Measurements from ENCODE around the gene FAM161A.
"Not testable (repeated sequence)": the region's sequence is repeated elsewhere in the genome, so short reads cannot be mapped to it uniquely, and the experiment has no call there.

The FAM161A gene, protein sequence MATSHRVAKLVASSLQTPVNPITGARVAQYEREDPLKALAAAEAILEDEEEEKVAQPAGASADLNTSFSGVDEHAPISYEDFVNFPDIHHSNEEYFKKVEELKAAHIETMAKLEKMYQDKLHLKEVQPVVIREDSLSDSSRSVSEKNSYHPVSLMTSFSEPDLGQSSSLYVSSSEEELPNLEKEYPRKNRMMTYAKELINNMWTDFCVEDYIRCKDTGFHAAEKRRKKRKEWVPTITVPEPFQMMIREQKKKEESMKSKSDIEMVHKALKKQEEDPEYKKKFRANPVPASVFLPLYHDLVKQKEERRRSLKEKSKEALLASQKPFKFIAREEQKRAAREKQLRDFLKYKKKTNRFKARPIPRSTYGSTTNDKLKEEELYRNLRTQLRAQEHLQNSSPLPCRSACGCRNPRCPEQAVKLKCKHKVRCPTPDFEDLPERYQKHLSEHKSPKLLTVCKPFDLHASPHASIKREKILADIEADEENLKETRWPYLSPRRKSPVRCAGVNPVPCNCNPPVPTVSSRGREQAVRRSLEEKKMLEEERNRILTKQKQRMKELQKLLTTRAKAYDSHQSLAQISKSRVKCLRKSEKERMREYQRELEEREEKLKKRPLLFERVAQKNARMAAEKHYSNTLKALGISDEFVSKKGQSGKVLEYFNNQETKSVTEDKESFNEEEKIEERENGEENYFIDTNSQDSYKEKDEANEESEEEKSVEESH

DNA sequence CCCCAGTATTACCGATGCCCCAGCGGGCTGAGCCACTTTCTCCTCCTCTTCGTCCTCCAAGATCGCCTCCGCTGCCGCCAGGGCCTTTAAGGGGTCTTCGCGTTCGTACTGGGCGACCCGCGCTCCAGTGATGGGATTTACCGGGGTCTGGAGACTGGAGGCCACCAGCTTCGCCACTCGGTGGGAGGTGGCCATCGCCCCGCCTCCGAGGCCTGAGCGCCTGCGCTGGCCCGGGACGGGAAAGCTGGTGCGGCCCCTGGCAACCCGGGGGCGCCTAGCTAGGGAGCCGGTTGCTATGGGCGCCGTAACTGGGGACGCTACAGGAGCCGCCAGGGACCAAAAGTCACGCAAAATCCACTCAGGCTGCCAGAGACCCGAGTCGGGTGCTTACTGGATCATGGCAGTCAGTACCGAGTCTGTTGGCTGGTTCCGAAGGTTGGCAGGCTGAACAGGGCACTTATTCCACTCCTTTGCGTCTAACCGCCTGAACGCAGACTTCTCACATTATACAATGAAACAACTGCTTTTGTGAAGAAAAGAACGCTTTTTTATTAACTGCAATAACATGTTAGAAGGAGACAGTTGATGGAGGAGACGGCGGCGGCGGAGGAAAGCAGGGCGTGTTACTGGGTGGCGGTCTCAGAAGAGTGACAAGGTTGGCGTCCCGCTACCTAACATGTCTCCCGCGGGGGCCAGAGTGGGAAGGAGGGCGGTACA, at the start of gene FAM161A:
Gene FAM161A (minus strand): TSS at position 214 of the 717 bp plus-strand sequence. CDS start 19 bp downstream, at position 195.
- no peak for FAIRE-seq

DNA sequence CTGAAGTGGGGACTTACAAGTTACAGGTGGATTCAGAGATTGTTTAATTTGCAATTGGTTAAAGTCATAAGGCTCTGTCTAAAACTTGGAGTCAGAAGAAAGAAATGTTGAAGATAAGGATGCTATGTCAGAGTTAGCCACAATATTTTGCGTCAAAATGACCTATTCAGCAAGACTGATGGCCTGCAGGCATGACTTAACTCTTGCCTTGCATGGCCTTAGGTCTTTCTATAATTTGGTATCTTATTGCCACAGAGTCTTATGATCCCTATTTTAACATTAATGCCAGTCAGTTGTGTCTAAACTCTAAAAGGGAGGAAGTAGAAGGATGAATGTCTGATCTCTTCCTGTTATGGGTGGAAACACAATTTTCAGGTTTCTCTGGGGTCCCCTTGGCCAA, 46.4 kb upstream of the FAM161A start:
- no peak for FAIRE-seq

DNA sequence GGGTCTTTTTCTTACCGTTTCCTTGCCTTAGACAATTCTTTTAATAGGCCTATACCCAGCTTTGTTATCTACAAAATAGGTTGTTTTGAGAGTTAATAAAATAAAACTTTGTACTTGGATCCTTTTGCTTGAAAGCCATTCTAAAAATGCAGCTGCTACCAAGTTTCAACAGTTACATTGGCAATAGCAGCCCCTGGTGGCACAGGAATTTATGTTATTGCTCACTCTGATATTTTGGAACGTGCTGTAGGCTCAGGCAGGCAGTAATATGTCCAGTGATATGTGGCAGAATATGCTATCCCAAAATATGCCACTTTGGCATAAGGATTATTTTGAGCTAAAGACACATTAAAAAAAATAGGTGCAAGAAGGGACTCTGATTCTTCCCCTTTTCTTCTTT, 45.0 kb upstream of the FAM161A start:
- FAIRE-seq, result peak; percentile 63

DNA sequence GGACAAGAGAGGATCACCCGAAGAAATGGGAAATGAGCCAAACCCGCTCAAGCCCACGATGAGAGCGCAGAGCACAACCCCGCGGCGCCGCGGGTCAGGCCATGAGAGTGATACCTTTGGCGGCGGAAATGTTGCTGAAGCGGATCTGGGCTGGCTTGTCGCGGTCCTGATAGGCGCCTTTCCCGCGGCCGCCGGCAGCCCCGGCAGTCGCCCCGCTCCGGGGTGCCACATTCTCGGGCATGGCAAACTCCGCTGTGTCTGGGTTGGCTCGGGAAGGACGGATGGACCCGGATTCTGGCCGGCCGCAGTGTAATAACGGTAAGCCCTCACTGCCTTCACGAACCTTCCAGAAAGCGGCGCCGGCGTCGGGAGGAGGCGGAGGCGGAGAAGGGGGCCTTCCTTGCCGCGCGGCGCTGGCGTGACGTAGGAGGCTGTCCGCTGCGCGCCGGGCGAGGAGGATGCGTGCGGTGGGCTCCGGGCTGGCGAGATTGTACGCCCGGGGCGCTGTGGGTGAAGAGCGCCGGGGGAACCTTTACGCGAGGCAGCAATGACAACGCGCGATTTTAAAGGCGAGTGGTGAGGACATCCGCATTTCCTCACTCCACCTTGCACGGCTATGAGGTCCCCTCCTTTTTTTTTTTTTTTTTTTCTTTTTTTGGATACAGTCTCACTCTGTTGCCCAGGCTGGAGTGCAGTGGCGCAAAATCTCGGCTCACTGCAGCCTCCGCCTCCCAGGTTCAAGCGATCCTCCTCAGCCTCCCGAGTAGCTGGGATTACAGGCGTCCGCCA, 34.6 kb upstream of the FAM161A start, which contains the start of gene CCT4:
Gene CCT4 (minus strand): TSS at position 390 of the 789 bp plus-strand sequence. CDS start 149 bp downstream, at position 241.
- no peak for FAIRE-seq

DNA sequence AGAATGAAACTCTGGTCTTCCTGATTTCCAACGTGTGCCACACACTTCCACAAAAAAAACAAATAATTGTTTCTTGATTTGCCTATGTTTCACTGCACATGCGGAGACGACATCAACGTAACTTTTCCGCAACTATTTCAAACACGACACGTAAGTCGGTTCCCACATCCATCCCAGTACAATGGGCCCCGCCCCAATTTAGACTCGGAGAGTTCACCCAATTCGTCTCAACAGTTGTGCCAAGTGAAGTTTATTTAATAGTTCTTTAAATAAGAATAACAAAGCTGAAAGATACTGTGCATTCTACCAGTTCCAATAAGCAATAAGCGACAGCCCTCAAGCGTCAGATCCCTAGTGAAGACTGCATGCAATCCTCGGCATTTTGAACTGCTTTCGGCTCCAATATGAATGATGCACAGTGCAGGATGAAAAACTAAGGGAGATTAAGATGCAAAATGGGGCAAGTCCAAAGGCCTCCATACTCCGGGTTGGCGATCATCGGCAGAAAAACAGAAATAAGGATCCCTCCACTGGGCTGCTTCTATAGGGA, 33.9 kb upstream of the FAM161A start:
- no peak for FAIRE-seq

DNA sequence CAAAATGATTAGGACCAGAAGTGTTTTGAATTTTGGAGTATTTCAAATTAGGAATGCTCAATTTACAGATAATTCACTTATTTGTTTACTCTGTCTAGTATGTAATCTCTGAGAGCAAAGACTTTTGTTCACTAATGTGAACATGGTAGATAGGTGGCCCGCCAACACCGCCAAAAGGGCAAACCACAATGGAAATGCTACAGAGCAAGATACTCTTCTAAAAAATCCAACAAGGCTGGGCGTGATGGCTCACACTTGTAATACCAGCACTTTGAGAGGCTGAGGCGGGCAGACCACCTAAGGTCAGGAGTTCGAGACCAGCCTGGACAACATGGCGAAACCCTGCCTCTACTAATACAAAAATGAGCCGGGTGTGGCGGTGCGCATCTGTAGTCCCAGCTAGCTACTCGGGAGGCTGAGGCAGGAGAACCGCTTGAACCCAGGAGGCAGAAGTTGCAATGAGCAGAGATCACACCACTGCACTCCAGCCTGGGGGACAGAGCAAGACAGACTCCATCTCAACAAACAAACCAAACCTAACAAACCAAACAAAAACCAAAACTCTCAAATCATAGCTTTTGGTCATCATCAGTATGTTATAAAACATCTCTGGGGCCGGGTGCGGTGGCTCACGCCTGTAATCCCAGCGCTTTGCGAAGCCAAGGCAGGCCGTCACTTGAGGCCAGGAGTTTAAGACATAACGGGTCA, 32.2 kb upstream of the FAM161A start:
- no peak for FAIRE-seq

DNA sequence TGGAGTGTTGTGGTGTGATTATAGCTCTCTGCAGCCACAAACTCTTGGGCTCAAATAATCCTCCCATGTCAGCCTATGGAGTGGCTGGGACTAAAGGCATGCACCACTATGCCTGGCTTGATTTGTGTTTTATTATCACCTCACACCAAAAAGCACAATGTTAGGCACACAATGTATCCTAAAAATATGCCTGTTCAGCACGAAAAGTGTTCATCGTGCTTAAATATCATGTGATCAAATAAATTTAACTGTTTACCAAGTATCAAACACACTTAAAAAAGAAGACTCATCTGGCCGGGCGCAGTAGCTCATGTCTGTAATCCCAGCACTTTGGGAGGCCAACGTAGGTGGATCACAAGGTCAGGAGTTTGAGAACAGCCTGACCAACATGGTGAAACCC, 29.0 kb upstream of the FAM161A start:
- no peak for FAIRE-seq

DNA sequence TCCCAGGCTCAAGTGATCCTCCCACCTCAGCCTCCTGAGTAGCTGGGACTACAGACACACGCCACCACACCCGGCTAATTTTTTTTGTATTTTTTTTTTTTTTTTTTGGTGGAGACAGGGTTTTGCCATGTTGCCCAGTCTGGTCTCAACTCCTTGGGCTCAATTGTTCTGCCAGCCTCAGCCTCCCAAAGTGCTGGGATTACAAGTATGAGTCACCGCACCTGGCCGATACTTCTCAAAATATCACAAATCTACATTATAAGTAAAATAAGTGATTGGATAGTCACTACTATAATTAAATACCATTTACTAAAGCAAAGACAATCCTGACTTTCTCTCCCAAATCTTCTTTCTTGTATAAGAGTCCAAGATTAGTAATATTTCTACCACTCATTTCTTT, 25.5 kb upstream of the FAM161A start:
- not testable (repeated sequence) for FAIRE-seq

DNA sequence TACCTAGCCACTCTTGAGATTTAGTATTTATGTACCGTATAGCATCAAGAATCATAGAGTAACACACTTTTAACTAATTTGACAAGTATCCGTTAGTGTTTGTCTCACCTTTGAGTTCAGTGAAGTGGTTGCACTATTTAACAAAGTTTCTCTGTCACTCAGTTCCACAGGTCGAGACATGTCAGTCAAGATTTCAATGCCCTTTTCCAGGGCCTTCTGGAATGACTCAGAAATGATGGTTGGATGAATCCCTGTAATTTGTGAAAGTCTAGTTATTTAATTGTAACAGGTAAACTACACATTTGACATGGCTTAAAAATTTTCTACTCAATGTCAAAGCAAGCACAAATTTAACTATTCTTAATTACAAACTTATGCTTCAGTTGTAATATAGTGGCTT, 24.9 kb upstream of the FAM161A start:
- FAIRE-seq, result no peak

DNA sequence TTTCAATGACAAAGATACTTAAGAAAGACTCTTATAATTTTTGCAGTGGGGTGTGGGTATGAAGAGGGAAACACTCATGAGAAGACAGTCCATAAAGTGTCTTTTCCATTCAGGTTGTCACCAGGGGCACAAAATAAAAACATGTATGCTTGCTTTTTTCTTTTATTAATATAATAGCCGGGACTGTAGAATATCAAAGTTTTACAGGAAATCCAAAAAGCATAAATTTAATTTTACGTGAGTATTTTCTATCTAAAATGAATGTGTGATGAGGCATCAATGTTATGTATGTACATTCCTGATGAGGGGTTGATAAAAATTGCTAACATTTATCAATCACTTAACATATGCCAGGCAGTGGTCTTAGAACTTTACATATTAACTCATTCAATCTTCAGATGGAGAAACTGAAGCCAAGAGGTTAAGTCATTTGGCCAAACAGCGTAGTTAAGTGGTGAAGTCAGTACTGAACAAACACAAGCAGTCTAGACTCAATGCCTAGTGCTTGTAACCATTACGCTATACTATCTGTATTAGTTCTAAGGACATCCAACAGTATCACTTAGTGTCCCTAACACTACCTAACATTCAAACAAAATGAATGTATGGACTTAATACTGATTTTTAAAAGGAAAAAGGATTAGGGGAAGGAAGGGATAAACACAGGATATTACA, 23.8 kb upstream of the FAM161A start:
- FAIRE-seq, result no peak

DNA sequence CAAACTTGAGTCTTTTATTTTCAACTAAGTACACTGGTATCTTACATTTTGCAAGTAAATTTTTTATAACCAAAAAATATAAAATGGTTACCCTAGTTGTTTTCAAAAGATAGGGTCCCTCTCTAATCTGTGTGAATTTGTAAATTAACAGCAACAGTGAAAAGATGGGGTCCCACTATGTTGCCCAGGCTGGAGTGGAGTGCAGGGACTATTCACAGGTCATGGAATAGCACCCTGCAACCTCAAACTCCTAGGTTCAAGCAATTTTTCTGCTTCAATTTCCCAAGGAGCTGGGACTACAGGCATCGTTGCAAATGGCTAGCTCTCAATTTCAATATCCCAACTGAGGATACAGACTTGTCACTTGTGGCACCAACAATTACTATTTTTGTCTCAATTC, 22.5 kb upstream of the FAM161A start:
- no peak for FAIRE-seq

DNA sequence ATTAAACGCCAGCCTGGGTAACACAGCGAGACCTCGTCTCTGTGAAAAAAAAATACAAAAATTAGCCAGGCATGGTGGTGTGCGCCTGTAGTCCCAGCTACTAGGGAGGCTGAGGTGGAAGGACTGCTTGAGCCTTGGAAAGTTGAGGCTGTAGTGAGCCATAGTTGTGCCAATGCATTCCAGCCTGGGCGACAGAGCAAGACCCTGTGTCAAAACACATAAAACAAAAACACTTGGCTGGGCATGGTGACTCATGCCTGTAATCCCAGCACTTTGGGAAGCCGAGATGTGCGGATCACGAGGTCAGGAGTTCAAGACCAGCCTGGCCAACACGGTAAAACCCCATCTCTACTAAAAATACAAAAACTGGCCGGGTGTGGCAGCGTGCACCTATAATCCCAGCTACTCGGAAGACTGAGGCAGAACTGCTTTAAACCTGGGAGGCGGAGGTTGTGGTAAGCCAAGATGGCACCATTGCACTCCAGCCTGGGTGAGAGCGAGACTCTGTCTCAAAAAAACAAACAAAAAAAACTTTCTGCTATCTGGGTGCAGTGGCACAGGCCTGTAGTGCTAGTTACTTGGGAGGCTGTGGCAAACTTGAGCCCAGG, 12.7 kb upstream of the FAM161A start:
- FAIRE-seq, result not testable (repeated sequence)

DNA sequence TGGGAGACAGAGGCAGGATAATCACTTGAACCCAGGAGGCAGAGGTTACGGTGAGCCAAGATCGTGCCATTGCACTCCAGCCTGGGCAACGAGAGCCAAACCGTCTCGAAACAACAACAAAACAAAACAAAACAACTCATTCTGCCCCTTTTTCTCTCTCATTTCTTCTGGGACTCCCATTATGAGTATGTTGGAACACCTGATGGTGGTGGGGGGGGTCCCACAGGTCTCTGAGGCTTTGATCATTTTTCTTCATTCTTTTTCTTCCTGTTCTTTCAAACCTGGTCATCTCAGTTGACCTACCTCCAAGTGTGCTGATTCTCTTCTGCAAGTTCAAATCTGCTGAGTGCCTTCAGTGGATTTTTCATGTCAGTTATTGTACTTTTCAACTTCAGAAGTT, 8.2 kb upstream of the FAM161A start:
- FAIRE-seq, result no peak

DNA sequence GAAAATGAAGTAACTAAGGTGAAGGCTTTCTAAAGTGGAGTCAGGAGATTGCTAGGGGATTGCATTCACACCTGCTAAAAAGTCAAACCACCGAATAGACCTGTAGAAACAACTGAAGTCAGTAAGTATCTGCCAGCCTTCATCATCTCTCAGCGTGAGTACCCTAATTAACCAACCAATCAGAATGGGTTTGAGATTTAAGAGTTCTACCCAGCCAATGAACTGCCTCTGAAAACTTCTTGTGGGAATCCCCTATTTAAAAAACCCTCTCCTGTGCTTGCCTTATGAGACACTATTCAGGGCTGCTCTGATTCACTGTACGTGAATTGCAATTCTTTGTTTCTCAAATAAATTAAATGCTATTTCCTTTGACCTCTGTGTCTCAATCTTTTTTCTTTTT, 3.4 kb upstream of the FAM161A start:
- no peak for FAIRE-seq

DNA sequence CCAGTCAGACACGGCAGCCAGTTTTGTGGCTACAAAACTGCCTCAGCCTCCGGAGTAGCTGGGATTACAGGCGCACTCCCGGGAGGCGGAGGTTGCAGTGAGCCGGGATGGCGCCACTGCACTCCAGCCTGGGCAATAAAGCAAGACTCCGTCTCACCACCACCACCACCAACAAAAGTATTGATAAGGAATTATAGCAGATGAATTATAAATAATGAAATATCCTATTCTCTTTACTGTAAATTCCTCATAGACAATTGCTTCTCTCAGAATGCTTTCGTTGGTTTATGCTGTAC, 1.4 kb upstream of the FAM161A start:
- no peak for FAIRE-seq

DNA sequence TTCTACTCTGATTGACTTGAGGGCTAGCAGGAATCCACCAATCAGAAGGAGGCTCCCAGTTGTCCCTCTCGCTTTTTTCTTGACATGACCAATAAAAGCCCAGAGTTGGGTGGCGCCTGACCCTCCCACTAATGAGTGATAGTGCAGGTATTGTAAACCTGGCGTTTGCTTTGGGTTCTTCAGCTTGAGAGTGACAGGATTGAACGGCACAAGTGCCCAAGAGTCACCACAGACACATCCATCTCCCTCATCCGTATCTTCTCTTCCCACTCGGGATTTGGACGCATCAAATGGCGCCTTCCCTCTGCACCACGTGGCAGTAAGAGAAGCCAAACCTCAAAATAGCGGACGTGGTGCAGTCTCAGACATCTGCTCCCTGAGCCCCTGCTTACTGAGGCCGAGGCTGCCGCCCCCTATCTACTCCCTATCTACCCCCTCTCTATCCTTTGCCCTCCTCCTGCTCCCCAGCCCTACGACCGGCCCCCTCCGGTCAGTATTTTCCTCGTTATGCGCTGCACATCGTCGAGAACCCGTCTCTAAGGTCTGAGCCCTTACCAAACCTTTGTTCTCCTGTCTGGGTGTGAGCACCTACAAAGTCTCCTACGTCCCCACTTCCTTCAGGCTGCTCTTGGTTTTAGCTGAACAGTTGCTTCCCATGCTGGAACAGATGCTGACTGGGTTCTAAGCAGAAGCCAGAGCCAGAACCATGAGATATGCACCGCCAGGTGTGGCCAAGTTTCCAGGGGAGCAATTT, 881 bp upstream of the FAM161A start:
- FAIRE-seq, result peak; percentile 78

DNA sequence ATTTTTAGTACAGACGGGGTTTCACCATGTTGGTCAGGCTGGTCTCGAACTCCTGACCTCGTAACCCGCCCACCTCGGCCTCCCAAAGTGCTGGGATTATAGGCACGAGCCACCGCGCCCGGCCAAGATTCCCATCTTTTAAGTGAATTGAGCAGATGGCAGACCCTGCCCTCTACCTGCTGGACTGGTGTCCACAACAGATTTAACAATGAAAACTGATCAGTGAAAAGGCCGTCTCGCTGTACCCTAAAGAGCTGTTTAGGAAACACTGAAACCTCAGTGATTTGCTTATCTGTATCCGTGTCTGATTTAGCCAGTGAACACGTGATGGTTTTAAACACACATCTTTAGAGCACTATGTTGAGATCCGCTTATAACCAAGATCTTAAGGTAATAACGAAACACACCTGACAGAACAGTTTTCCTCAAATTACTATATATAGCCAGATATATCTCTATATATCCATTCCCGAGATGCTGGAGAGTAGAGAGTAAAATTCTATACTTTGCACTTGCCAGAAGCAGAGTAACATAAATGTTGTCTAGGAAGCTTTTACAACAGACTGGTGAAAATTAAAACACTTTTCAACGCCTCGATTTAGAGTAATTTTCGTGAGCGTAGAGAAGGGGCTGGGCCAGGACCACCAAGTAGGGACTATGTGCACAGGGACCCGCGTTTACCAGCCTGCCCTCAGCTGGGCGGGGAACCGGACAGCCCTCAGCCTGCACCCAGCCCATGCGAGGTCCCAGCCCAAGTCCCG, 594 bp downstream of the FAM161A start:
- FAIRE-seq, result no peak

DNA sequence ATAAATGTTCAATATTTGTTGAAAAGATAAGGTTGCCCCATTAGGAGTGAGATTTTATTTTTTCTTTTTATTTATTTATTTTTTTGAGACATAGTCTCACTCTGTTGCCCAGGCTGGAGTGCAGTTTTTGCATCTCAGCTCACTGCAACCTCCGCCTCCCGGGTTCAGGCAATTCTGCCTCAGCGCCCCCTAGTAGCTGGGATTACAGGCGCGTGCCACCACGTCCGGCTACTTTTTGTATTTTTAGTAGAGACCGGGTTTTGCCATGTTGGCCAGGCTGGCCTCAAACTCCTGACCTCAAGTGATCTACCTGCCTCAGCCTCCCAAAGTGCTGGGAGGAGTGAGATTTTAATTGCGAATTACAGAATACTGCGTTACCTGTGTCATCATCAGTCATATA, 2.6 kb downstream of the FAM161A start:
- FAIRE-seq, result not testable (repeated sequence)

DNA sequence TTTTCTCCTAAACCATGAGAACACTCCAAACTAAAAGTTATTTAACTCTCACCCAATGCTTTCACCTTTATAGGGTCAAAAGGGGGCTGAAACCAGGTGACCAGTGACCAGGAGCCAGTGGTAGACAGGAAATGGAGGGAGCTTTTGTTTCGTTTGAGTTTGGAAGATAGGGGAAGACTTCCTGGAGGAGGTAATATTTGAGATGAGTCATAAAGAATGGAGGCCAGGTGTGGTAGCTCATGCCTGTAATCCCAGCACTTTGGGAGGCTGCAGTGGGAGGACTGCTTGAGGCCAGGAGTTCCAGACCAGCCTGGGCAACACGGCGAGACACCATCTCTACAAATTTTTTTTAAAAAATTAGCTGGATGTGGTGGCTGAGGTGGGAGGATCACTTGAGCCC, 8.5 kb downstream of the FAM161A start:
- no peak for FAIRE-seq
